Activated T-cell treated with anti-CD3 and anti-CD28 coated beads, Interleukin-2, amount 50 U/mL, for 4 hours (primary cell): ENCODE measurements around the gene IL34. TPM values are rescaled to one million over a fixed set of nuclear protein-coding genes. Genes with fewer than 3 reads are reported as not detected.

Experiments used
- ATAC-seq, 2 donors: fragments of 200-7000 bp; cut with Tn5 transposase; one replicate each; pipeline ENCODE4 v1.10.0; 2021
- DNase-seq: peaks from one replicate; pipeline ENCODE4 v3.0.0-alpha.2; 2020
- H3K27me3 Mint-ChIP-seq: one replicate; pipeline ENCODE4 v1.8.0; 2021; ENCODE audit warnings: low read depth, mixed read lengths
- H3K36me3 Mint-ChIP-seq: one replicate; pipeline ENCODE4 v1.8.0; 2022; ENCODE audit warnings: mixed read lengths; ENCODE audit not compliant: insufficient read depth
- H3K4me1 Mint-ChIP-seq: one replicate; pipeline ENCODE4 v1.8.0; 2021; ENCODE audit warnings: low read depth, mixed read lengths
- H3K4me3 Mint-ChIP-seq: one replicate; pipeline ENCODE4 v1.8.0; 2021; ENCODE audit warnings: mild to moderate bottlenecking, moderate library complexity, mixed read lengths
- H3K9me3 Mint-ChIP-seq: one replicate; pipeline ENCODE4 v1.8.0; 2021; ENCODE audit warnings: mixed read lengths
- total RNA-seq, 3 donors: library from RNA; stranded (reverse); gene quantifications; one replicate each; pipeline ENCODE4 v1.2.1, GENCODE V29; 2021

The IL34 gene
- total RNA-seq, 3 donors from 2014 or later, result 0.13 to 0.24 (median 0.13) TPM

DNA sequence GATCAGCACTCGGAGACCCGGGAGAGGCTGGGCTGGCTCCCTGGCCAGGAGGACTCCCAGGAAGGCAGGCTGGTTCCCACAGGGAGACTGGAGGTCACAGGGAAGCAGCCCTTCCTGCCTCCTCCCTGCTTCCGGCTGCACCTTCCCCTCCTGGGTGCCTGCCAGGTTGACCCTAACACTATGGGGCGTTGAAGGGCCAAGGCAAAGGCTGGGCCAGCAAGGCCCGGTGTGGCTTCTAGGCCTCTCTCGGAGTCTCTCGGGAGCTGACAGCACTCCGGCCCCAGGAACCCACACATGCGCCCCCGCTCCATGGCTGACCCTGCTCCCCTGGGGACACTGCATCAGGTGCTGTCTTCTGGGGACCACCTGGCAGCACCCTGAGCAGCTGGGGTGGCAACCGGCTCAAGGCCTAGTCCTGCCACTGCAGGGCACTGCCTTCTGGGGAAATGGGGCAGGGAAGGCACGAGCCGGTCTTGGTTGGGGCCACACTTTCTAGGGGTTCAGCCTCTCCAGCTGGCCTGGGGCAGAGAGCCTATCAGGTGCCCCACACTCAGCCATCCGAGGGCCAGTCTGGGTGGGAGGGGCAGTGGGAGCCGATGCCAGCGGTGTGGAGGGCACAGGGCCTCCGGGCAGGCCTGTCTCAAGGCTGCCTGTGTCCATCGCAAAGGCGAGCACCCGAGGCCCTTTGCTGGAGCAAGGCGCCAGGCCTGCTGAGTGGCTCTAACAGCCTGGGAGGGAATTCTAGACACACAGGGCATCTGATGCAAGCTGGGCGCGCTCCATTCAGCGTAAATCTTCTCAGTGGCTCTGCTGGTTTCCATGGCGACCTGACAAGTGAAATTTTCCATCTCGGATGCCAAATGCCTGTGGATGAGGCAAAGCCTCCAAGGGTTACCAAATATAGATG lies 45.1 kb downstream of the IL34 start:
- peaks cover 5% of the 10 kb centered on the region for H3K27me3 Mint-ChIP-seq
- no peak for ATAC-seq
- no peak overlapping the region for H3K4me3 Mint-ChIP-seq
- DNase-seq, result no peak
- no peaks in the 10 kb centered on the region for H3K9me3 Mint-ChIP-seq
- peaks cover 9% of the 10 kb centered on the region for H3K4me1 Mint-ChIP-seq
- peaks cover 4% of the 10 kb centered on the region for H3K36me3 Mint-ChIP-seq

DNA sequence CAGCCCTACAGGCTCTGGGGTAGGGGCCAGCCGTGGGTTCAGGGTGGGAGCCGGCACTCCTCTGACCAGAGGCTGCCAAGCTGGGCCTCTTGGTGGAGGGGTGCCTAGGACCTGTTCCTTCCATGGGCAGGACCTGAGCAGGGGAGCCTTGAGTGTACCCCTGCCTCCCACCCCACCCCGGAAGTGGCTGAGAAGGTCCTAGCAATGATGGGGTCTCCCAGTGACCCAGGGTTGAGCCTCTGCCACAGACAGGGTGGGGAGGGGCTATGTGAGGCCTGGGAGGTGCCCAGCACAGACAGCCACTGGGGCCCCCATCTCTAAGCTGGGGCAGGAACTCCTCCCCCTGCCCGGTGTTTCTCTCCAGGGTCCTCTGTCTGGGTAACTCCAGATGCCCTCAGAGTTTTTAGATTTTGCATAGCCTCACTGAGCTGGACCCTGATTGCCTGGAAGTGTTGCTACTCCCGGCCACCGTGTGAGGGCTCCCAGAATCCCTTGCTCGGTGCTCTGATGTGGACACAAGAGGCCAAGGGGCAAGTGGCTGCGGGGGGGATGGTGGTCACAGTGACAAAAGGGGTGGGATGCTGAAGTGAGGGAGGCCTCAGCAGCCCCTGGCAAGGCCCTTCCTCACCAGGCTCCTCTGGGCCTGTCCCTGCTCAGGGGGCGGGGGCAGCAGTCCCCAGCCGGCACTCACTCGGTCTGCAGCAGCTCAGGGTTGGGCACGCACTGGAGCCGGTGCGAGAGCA lies 45.9 kb downstream of the IL34 start:
- Mint-ChIP-seq H3K4me3 (no peak overlapping the region), H3K4me1 (peaks cover 15% of the 10 kb centered on the region), H3K36me3 (peaks cover 4% of the 10 kb centered on the region), H3K27me3 (peaks cover under 1% of the 10 kb centered on the region), H3K9me3 (no peaks in the 10 kb centered on the region)
- ATAC-seq (no peak), DNase-seq (no peak)

DNA sequence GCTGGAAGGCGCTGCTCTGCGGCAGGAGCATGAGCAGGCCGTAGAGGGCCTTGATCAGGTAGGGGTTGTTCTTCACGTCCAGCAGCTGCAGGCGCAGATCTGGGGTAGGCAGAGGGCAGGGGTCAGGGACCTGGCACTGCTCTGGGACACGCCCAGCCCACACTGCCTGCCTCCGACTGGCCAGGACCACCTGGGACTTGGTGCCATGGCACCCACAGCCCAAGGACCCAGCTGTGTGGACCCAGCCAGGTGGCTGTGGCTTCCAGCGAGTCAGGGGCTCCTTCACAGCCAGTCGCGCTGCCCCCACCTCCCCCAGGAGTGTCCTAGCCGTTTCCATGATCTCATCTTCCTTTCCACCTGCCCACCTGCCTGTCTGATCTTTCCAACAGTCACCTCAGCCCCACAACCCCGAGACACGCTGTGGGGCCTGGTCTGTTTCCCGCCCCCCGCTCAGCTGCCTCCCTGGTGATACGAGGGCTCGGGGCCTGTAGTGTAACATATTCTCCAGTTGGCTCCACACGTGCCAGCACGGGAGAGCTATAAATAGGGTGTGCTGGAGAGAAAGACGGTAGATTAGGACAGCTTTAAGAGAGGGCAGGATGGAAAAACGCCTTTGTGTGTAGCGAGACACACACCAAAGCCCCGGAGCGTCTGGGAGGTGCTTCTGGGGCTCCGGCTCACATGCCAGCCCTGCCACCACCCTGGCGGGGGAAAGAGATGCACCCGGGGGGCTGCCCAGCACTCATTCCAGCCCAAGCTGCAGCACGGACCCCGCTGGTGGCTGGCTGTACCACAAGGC lies 46.7 kb downstream of the IL34 start:
- ATAC-seq (no peak), DNase-seq (no peak)
- Mint-ChIP-seq H3K4me3 (no peak overlapping the region), H3K9me3 (no peaks in the 10 kb centered on the region), H3K27me3 (no peaks in the 10 kb centered on the region), H3K4me1 (peaks cover 15% of the 10 kb centered on the region), H3K36me3 (peaks cover 4% of the 10 kb centered on the region)

DNA sequence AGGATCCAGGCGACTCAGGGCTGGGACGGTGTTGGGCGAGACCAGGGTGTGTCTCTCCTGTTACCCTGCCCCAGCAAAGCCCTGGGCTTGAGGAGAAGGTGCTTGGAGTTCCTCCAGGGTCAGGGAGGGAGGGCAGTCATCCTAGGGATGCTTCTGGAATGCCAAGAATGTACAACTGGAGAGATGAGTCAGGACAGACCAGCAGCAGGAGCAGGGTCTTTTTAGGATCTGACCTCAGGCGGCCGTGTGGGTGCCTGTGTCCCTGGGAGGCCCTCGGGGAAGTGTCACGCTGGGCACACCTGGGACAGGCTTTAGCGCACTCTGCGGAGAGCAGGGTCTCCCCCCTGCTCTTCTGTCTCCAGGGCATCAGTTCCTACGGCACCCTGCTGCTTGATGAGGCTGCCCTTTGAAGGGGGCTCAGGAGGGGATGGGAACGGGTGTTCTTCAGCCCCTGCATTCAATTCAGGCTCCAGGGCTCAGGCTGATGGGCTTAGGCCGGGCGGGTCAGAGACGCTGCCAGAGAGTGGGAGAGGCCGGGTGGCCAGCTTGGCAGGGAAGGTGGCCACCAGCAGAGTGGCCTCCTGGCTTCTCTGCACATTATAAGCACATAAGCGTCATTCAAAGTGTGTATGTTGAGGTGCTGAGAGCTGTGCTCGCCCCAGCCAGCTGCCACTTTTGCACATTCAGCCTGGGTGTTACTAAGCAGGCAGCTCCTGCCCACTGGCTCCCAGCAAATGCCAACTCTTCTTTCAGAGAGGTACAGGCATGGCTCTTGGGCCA lies 47.9 kb downstream of the IL34 start:
- ATAC-seq (no peak), DNase-seq (no peak)
- Mint-ChIP-seq H3K36me3 (peaks cover 8% of the 10 kb centered on the region), H3K9me3 (no peaks in the 10 kb centered on the region), H3K27me3 (no peaks in the 10 kb centered on the region), H3K4me1 (peaks cover 15% of the 10 kb centered on the region), H3K4me3 (no peak overlapping the region)

DNA sequence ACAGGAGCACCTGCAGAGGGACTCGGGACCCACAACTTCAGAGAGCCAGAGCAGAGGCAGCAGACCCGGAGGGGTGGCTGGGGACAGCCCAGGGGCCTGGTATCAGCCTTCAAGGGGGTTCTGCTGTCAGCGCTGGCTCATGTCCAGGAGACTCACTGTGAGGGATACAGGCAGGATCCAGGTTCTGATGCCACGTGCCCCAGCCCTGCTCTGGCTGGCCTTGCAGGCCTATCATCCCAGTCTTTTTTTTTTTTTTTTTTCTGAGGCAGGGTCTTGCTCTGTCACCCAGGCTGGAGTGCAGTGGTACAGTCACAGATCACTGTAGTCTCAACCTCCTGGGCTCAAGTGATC lies 48.5 kb downstream of the IL34 start:
- Mint-ChIP-seq H3K27me3 (no peaks in the 10 kb centered on the region), H3K4me1 (peaks cover 15% of the 10 kb centered on the region), H3K36me3 (peaks cover 10% of the 10 kb centered on the region), H3K9me3 (no peaks in the 10 kb centered on the region), H3K4me3 (no peak overlapping the region)
- DNase-seq (no peak), ATAC-seq (no peak)

DNA sequence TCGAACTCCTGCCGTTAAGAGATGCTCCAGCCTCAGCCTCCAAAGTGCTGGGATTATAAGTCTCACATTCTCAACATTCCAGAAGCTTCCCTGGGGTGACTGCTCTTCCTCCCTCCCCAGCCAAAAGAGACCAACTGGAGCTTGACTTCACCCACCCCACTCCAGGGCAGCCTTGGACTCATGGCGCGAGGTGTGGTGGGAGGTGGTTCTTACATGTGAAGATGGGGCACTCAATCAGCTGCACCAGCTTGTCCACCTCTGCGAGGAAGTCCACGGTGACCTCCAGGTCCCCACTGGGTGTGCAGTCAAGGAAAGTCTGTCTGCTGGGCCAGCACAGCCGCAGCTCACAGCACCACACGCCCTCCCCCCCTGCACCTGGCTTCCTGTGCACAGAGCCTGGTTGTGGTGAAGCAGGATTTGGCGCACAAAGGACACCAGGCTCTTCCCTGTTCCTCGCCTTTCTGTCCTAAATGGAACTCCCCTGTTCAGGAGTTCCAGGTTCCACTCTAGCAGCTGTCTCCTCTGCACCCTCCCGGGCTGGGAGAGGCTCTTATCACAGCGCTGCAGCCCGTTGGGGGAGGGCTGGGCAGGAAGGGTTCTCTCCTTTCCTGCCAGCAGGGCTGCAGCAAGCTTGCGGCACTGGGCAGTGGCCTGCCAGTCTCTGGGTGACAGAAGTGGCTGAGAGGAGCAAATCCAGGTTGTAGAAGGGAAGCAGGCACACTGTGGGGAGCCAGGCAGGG lies 49.1 kb downstream of the IL34 start:
- H3K36me3 Mint-ChIP-seq, result peaks cover 10% of the 10 kb centered on the region
- no peak overlapping the region for H3K4me3 Mint-ChIP-seq
- ATAC-seq (no peak), DNase-seq (no peak)
- H3K4me1 Mint-ChIP-seq, result peaks cover 15% of the 10 kb centered on the region
- no peaks in the 10 kb centered on the region for H3K9me3 Mint-ChIP-seq
- no peaks in the 10 kb centered on the region for H3K27me3 Mint-ChIP-seq

DNA sequence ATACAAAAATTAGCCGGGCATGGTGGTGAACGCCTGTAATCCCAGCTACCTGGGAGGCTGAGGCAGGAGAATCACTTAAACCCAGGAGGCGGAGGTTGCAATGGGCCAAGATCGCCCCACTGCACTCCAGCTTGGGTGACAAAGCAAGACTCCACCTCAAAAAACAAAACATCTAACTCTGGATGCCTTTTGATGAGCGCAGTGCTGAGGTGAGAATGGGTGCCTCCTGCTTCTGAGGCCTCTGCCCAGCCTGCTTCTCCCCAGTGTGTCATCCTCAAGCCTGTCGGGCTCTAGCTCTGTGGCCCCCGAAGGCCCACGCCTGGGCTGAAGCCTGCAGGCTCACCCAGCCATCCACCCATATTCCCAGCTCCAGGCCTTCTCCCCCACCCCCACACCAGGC lies 50.0 kb downstream of the IL34 start:
- H3K36me3 Mint-ChIP-seq, result peaks cover 10% of the 10 kb centered on the region
- H3K4me3 Mint-ChIP-seq, result no peak overlapping the region
- ATAC-seq, result no peak

DNA sequence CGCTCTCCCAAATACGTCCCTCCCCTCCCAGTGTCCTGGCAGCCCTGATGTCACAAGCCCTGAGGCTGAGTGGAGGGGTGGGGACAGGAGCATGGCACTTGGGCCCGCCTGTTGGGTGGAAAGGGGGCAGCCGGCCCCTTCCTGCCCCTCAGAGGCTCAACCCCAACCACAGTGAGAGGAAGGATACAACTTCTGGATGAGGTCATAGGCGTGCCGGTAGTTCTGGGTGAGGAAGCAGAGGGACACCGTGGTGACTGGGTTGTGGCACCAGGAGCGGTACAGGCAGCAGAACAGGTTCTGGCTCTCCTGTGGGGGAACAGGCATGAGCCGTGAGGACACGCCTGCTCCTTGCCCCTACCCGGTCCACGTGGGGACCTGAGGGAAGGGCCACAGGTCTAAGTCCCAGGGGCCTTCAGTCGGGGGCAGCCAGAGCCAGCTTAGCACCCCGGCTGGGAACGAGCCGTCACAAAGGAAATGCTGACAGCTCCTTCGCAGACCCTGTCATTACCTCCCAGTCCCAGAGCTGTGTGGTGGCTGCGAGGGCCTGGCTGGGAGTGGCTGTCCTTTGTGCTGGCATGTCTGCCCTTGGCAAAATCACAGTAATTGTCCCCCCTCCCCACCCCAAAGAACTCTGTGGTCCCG lies 50.7 kb downstream of the IL34 start:
- Mint-ChIP-seq H3K4me1 (peaks cover 16% of the 10 kb centered on the region), H3K36me3 (peaks cover 12% of the 10 kb centered on the region), H3K4me3 (no peak overlapping the region)

More for the DNA sequence above, 50.0 kb downstream of the IL34 start:
- Mint-ChIP-seq H3K4me1 (peaks cover 15% of the 10 kb centered on the region), H3K9me3 (no peaks in the 10 kb centered on the region), H3K27me3 (no peaks in the 10 kb centered on the region)
- no peak for DNase-seq

DNA sequence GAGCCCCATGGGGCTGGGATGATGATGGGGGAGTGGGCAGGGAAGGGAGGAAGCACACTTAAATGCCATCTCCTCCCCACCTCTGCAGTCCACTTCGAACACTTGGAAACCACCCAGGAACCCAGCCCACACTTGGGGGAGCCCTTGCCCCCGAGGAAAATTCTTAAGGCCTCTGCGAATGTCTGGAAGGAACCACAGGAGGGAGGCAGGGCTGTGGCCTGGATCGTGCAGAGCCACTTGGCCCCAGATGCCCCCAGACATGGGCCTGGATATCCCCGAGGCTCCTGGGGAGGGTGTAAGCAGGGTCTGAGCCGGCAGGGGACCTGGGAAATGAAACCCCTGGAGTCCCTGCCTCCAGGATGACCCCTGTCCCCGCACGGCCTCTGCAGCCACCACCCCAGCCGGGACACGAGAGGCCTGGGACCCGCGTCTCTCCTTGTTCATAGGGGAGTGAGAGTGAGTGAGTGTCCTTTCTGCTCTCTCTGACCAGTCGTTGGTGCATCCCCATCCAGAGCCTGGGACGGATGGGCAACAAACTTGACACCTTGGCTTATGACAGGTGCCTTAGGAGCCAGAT lies 51.3 kb downstream of the IL34 start:
- H3K9me3 Mint-ChIP-seq, result no peaks in the 10 kb centered on the region

More for the DNA sequence above, 50.7 kb downstream of the IL34 start:
- peak; percentile 66 to 72 for ATAC-seq
- Mint-ChIP-seq H3K9me3 (no peaks in the 10 kb centered on the region), H3K27me3 (no peaks in the 10 kb centered on the region)
- no peak for DNase-seq

DNA sequence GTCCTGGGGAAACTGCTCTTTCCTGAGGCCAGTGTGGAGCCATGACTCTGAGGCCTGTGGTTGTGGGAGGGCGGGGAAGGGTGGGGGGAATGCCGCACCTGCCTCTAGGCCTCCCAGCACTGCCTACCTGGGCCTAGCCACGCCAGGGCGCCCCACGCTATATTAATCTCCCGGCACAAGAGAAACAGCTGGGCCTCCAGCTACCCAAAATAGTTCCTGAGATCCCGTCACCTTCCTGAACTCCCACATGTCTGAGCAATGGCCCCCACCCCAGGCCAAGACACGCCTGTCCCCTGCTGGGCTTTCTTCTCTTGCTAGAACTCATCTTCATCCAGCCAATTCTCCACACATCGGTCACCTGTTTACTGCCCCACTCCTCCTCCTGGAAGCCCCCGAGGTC lies 52.5 kb downstream of the IL34 start:
- H3K36me3 Mint-ChIP-seq, result peaks cover 10% of the 10 kb centered on the region
- no peak overlapping the region for H3K4me3 Mint-ChIP-seq
- no peaks in the 10 kb centered on the region for H3K9me3 Mint-ChIP-seq
- ATAC-seq (no peak), DNase-seq (no peak)
- peaks cover 16% of the 10 kb centered on the region for H3K4me1 Mint-ChIP-seq
- H3K27me3 Mint-ChIP-seq, result no peaks in the 10 kb centered on the region

More for the DNA sequence above, 51.3 kb downstream of the IL34 start:
- peaks cover 12% of the 10 kb centered on the region for H3K36me3 Mint-ChIP-seq
- H3K27me3 Mint-ChIP-seq, result no peaks in the 10 kb centered on the region
- DNase-seq (no peak), ATAC-seq (no peak)
- H3K4me3 Mint-ChIP-seq, result no peak overlapping the region
- H3K4me1 Mint-ChIP-seq, result peaks cover 16% of the 10 kb centered on the region

DNA sequence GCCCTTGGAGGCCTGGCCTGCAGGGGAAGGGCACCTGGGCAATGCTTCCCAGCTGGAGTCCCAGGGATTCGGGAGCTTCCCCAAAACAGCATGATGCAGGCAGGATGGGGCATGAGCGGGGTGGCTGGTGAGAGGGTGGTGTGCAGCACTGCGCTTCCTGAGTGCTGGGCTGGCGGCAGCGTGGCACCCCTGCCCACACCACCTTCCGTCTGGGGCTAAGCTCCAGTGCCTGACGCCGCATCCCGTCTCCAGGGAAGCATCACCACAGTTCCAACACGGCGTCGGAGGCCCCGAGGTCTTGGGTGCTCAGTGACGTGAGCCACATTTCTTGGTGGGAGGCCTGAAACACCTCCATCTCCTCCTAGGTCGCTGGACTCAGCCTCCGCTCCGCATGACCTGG lies 53.3 kb downstream of the IL34 start:
- Mint-ChIP-seq H3K36me3 (peaks cover 10% of the 10 kb centered on the region), H3K4me3 (no peak overlapping the region), H3K9me3 (no peaks in the 10 kb centered on the region), H3K27me3 (no peaks in the 10 kb centered on the region), H3K4me1 (peaks cover 16% of the 10 kb centered on the region)
- no peak for DNase-seq
- no peak for ATAC-seq

DNA sequence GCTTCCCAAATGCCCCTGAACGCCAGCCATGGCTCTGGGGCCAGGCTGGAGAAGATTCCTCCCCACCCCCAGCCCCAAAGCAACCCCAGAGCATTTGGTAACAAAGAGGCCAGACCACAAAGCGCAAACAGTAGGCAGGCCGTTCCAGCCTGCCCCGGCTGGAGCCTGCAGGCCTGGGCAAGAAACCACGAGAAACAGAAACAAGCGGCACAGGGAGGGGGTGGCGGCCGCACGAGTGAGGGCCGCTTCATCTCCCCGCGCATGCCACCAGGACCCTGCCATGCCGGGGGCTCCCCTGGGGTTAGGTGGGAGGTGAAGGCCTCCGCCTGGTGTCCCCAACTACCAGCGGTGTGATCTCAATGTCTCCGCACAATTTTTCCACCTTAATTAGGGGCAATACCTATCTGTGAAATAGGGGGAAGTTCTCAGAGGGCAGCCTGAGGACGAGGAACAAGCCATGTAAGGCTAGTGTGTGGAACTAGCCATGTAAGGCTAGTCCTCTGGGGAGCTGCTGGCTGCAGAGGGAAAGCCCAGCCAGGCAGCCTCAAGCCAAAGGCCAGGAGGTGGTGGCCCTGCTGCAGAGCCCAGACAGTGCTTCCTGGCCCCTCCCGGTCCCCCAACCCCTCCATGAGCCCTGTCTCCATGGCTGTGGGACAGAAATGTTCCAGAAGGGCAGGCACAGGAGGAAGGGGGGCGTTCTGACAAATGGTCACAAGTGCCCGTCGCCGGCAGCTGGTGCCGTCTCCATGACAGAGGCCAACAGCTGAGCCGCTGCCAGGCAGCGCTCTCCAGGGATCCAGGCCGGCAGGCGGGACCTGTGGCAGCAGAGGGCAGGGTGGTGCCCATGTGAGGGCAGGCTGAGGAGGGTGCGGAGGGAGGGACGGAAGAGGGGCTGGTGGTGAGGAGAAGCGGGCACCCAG lies 54.0 kb downstream of the IL34 start:
- DNase-seq, result no peak
- Mint-ChIP-seq H3K4me3 (no peak overlapping the region), H3K27me3 (no peaks in the 10 kb centered on the region), H3K9me3 (no peaks in the 10 kb centered on the region), H3K4me1 (peaks cover 15% of the 10 kb centered on the region), H3K36me3 (peaks cover 8% of the 10 kb centered on the region)
- ATAC-seq, result no peak
